Kidney (tissue), 14 donors: Measurements from ENCODE around the gene CMSS1. TPM values are rescaled to one million over a fixed set of nuclear protein-coding genes. Genes with fewer than 3 reads are reported as not detected.

Experiments used
- DNase-seq, 5 donors: peaks; one replicate each; pipeline ENCODE4 v3.0.0-alpha.2; 2013 to 2020
- FAIRE-seq: peaks from 2 replicates; lab custom pipeline; 2012; peaks lifted over from hg19 to GRCh38; lab: Jason Lieb, UNC
- H3K27ac ChIP-seq, 2 donors: one replicate each; pipeline ENCODE4 v1.7.0; 2013; ENCODE audit warnings: low read depth in 2 of 2, low read length in 2 of 2, inconsistent platforms in 1 of 2
- H3K27me3 ChIP-seq: one replicate; pipeline ENCODE4 v1.7.1; 2013; ENCODE audit warnings: low read length, inconsistent platforms; ENCODE audit not compliant: control insufficient read depth, insufficient read depth
- H3K36me3 ChIP-seq, 3 donors: one replicate each; pipeline versions ENCODE4 v1.7.0 to v1.7.1; 2013; ENCODE audit warnings: low read length in 3 of 3, control low read depth in 1 of 3, inconsistent platforms in 1 of 3; ENCODE audit not compliant: insufficient read depth in 3 of 3, control insufficient read depth in 2 of 3
- H3K4me1 ChIP-seq, 3 donors: one replicate each; pipeline versions ENCODE4 v1.7.0 to v1.7.1; 2013; ENCODE audit warnings: low read length in 3 of 3, inconsistent platforms in 1 of 3, low read depth in 1 of 3; ENCODE audit not compliant: control insufficient read depth in 2 of 3, insufficient read depth in 2 of 3
- H3K4me3 ChIP-seq, 3 donors: one replicate each; pipeline versions ENCODE4 v1.7.0 to v1.8.1; 2013; ENCODE audit warnings: low read length in 3 of 3, control low read depth in 1 of 3, inconsistent platforms in 1 of 3
- H3K9ac ChIP-seq, 3 donors: one replicate each; pipeline versions ENCODE4 v1.7.0 to v1.7.1; 2013; ENCODE audit warnings: low read length in 3 of 3, control low read depth in 1 of 3, inconsistent platforms in 1 of 3
- H3K9me3 ChIP-seq, 3 donors: one replicate each; pipeline versions ENCODE4 v1.7.0 to v1.7.1; 2013; ENCODE audit warnings: low read length in 3 of 3, control low read depth in 1 of 3, inconsistent platforms in 1 of 3; ENCODE audit not compliant: control insufficient read depth in 2 of 3, insufficient read depth in 1 of 3
- intact Hi-C: fragments of 100-400 bp; cut with DNase I; formaldehyde crosslinking; loops from one replicate; pipeline ENCODE4 v1.11.1; 2022
- polyA plus RNA-seq: library from polyadenylated mRNA; stranded (reverse); fragments of 350-450 nt; fragmentation: Illumina TruSeq; extraction: RNeasy Lipid Tissue Mini Kit (QIAGEN cat#74804); gene quantifications from one replicate; pipeline ENCODE4 v1.2.3, GENCODE V29; 2014; ENCODE audit warnings: low read depth, low replicate concordance; ENCODE audit not compliant: insufficient read depth
- total RNA-seq: library from RNA; stranded (reverse); fragmentation: NEBNext Ultra II Directional; extraction: Animal tissue kit (Norgen Biotek cat#: 25700); gene quantifications from one replicate; pipeline ENCODE4 v1.2.1, GENCODE V29; 2021
- TF ChIP-seq, protein P1 (sequence below): IDR thresholded peaks from 3 replicates; pipeline ENCODE4 v1.5.1; 2012; ENCODE audit warnings: mild to moderate bottlenecking, moderate library complexity, borderline replicate concordance; ENCODE audit not compliant: insufficient read depth; ENCODE audit errors: extremely low read depth
- donor health status: control.
- donor health status: control.
- donor health status: control.
- donor health status: control.
- donor health status: control.
- donor health status: DM: yes; HTN: yes; CAD: no.
- donor health status: Normal renal cell carcinoma (clear cell type).

Gene CMSS1
- total and polyA plus RNA-seq, 2 donors from 2014 or later: 26.4 to 27.0 TPM

DNA sequence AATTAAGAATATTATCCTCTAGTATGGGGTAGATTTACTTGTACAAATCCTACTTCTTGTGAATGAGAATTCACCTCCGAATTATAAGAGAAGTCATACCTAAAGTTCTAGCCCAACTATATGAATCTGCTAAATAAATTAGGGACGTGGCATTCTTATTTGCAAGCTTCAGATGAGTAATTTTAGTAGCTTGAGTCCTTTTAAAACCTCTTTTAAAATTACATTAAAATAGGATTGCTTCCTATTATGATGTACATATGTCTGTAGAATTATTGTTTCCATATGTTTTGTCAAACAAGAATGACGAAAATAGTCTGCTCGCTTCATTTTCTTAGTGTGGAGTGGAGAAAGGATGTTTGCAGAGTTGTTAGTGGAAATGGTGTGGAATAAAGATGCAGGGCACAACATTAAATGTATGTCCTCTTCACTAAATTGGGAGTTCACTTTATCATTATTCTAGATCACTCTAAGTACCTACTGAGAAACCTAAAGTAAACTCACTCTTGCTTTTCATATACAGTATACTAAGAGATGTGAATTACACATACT, 59.4 kb downstream of the CMSS1 start:
- no peak for DNase-seq

DNA sequence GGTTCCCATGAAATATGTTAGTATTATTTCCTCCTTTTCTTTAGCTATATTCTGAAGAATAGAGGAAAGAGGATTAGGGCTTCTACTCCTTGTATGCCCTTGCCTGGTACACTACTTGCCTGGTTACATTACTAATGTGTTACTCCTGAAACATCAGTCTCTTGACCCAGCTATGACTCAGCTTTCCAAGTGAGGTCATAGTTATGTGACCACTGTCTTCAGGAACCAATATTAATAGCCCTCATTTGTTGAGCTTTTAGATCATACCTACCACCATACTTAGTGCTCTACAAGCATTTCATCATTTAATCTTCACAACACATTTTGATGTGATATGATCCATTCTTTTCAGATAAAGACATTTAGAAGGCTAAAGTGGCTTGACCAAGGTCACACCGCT, 60.3 kb downstream of the CMSS1 start:
- Histone ChIP-seq H3K36me3 (no peaks in the 10 kb centered on the region), H3K27me3 (no peaks in the 10 kb centered on the region), H3K9ac (no peak overlapping the region), H3K9me3 (no peaks in the 10 kb centered on the region), H3K4me1 (no peaks in the 10 kb centered on the region), H3K4me3 (no peak overlapping the region), H3K27ac (no peak overlapping the region)
- FAIRE-seq (no peak), DNase-seq (no peak)
- intact Hi-C loops: no loop called here
- TF ChIP-seq, protein P1, sequence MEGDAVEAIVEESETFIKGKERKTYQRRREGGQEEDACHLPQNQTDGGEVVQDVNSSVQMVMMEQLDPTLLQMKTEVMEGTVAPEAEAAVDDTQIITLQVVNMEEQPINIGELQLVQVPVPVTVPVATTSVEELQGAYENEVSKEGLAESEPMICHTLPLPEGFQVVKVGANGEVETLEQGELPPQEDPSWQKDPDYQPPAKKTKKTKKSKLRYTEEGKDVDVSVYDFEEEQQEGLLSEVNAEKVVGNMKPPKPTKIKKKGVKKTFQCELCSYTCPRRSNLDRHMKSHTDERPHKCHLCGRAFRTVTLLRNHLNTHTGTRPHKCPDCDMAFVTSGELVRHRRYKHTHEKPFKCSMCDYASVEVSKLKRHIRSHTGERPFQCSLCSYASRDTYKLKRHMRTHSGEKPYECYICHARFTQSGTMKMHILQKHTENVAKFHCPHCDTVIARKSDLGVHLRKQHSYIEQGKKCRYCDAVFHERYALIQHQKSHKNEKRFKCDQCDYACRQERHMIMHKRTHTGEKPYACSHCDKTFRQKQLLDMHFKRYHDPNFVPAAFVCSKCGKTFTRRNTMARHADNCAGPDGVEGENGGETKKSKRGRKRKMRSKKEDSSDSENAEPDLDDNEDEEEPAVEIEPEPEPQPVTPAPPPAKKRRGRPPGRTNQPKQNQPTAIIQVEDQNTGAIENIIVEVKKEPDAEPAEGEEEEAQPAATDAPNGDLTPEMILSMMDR: no peak

More for the DNA sequence above, 59.4 kb downstream of the CMSS1 start:
- Histone ChIP-seq H3K27ac (peak overlapping the region in 1 of 2 donors; percentile 82), H3K9me3 (no peaks in the 10 kb centered on the region), H3K4me1 (no peaks in the 10 kb centered on the region), H3K9ac (peak overlapping the region in 1 of 3 donors; percentile 96), H3K36me3 (no peaks in the 10 kb centered on the region), H3K4me3 (no peak overlapping the region), H3K27me3 (no peaks in the 10 kb centered on the region)
- no peak for FAIRE-seq
- intact Hi-C loops: no loop called here
- TF ChIP-seq, protein P1: no peak

DNA sequence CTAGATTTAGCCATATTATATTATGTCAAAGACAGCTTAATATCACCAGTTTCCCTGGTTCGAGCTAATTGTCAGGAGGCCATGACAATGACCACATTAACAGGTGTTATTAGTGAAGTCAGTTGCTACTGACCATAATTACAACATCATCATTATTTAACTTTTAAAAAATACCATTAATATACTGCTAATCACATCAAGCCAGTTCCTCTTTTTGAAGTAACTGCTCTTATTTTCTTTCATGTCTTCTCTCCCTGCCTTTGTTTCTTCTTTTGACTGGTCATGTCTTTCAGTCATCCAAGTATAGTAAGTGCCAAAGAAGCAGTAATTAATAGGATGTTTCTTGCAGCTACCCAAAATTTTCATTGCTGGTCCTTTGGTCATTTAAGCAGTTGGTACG, 61.6 kb downstream of the CMSS1 start:
- no peak for FAIRE-seq
- H3K27me3 ChIP-seq: no peaks in the 10 kb centered on the region
- intact Hi-C loops: no loop called here
- H3K9ac ChIP-seq: no peak overlapping the region
- H3K27ac ChIP-seq: no peak overlapping the region
- H3K36me3 ChIP-seq: no peaks in the 10 kb centered on the region
- peaks cover 0 to under 1% (median 0%) of the 10 kb centered on the region in 3 donors for H3K4me1 ChIP-seq
- no peaks in the 10 kb centered on the region for H3K9me3 ChIP-seq
- no peak for DNase-seq
- TF ChIP-seq, protein P1: no peak
- no peak overlapping the region for H3K4me3 ChIP-seq

DNA sequence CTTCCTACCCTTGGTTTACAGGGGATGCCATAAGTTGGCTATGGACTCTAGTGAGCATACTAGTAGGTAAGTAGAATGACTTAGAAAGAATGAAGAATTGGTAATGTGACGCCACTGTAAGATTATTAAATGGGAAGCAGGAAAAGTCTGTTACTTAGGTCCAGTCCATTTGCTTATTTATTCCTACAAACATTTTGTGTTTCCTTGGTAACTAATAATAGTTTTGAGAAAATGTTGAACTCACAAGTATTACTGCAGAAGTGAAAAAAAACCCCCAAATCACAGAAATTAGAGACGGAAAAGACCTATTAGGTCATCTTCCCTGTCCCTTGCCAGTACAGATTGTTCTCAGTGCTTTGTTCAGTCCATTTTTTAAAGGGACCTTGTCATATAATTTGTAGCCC, 63.5 kb downstream of the CMSS1 start:
- Histone ChIP-seq H3K4me1 (peaks cover 0 to 4% (median 0%) of the 10 kb centered on the region in 3 donors), H3K27ac (peak overlapping the region; percentile 33 to 51)
- FAIRE-seq: no peak

More for the DNA sequence above, 63.5 kb downstream of the CMSS1 start:
- H3K9me3 ChIP-seq: no peaks in the 10 kb centered on the region
- intact Hi-C loops: no loop called here
- H3K27me3 ChIP-seq: no peaks in the 10 kb centered on the region
- TF ChIP-seq, protein P1: no peak
- H3K9ac ChIP-seq: no peak overlapping the region
- peak in 1 of 5 donors; percentile 18 for DNase-seq
- no peak overlapping the region for H3K4me3 ChIP-seq
- H3K36me3 ChIP-seq: no peaks in the 10 kb centered on the region
